GM19035 (cell line): ENCODE results near the gene PLAC1.

Source experiments
- ATAC-seq: cut with Tn5 transposase; IDR thresholded peaks from one replicate; pipeline ENCODE4 v1.9.1; 2021; ENCODE audit not compliant: unreplicated experiment

The PLAC1 gene

DNA sequence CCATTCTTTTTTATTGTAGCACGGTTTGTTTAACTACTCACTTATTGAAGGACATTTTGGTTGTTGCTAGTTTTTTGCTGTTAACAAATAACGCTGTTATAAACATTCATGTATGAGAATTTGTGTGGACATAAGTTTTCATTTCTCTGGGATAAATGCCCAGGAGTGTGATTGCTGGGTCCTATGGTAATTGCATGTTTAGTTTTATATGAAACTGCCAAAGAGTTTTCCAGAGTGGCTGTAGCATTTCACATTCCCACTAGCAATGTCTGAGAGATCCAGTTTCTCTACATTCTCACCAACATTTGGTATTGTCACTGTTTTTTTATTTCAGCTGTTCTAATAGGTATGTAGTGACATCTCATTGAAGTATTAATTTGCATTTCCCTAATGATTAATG lies 66.8 kb downstream of the PLAC1 start:
- ATAC-seq: no peak

DNA sequence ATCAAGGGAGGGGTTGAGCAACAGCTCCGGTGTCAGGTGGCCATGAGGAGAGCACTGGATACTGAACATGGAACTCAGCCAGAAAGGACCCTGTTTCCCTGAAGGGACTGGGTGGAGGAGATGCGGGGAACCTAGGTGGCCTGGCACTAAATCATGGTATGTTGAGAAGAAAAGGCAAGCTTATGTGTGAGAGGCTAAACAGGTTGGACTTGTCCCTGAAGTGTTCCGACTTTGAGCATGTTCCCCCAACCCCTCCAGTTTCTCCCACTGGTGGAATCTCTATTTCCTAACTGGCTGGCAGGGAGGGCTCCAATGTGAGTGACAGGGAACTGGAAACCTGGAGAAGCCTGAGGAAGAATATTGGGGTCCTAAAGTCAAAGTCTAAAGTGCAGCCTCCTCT lies 69.5 kb downstream of the PLAC1 start:
- no peak for ATAC-seq

DNA sequence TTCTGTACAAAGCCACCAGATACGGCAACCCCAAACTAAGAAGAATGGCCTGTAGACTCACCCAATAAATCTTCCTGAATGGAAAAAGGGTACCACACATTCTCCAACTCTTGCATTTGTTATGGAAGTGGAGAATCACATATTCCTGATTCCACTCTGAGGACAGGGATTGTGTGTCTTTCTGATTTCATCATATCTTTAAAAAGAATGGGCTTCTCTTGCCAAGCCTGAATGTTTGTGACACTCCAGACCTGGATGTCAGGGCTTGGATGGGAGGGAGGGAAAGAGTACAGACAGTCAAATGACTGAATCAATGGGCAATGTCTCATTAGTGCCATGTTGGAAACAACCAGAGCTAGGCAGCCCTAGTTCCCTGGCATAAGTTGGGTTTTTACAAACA lies 77.4 kb downstream of the PLAC1 start:
- ATAC-seq: no peak

DNA sequence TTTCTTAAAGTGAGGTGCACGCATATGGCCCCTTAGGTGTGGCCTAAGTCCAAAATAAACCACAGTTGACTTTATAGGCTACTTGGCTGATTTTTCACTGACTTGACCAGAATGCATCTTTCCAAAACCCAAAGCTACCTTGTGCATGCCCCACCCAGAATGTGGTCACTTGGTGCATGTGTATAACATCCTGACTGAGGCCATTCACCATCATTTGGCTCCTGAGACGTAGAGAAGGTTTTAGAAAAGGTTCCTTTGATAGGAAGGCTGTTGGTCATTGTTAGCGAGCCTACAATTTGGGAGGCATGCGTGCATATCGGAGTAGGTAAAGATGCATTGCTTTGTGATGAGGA lies 84.6 kb downstream of the PLAC1 start:
- no peak for ATAC-seq

DNA sequence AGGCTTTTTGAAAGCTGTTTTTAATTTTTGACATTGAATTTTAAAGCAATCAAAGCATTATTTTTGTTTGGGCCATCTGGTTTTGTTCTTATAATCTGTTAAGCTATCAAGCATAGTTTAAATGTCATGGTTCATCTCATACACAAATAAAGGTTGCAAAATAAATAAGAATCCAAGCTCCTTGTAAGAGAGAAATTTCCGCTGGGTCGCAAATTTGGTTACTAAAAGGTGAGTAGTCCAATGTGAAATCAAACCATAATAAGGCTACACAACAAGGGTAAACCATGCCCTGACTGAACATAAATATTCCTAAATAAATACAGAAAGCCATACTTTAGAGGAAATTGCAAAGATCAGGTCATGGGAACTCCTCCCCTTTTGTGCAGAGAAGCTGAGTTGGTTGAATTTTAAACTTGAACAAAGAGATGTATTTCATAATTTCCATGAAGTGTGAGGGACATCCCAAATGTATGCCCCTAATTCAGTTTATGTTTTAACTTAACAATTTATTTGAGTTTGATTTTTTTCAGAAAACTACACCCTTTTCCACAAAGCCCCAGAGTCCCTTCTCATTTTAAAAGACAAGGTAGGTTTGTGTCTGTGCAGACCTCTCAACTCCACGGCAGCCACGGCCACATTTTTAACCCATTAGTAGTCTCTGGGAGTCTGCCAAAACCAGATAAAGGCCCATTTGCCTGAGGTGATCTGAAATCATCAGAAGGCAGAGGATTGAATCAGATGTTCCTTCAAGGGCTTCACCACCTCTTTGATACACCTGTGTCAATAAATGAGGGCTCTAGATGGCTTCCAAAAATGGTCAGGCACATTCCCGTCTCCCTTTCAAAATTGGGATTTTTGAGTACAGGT lies 85.2 kb downstream of the PLAC1 start:
- no peak for ATAC-seq

DNA sequence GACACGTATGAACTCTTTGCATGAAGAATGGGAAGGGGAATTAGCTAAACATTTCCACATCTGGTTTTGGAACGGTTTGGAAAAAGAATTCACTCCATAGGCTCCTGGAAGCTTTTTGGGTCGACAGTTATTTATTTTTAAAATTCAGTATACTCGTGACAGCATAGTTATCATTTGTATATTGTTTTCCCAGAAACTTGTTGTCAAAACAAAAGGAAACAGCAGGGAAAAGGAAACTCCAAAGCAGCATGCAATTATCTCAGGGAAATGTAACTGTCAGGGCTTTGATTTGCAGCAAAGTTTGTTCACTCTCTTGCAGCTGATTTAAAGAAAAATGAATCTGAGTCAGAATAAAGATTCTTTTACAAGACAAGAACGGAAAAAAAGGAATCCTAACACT lies 86.5 kb downstream of the PLAC1 start:
- ATAC-seq: no peak

DNA sequence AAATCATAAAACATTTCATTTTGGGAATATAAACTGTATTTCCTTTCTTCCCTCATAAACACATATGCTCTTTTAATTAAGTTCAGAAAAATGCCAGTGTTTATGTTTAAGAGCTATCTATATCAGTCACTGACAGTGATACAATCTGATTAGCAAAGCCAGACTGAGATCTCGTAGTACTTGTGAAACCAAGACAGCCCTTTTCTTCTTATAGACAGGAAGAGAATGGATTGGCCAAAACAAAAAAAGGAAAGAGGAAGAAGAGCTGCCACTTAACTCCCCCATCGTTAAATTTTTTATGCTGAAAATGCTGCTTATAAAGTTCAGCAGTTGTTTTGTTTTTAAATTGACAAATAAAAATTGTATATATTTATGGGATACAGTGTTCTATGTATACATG lies 87.4 kb downstream of the PLAC1 start:
- ATAC-seq: no peak

DNA sequence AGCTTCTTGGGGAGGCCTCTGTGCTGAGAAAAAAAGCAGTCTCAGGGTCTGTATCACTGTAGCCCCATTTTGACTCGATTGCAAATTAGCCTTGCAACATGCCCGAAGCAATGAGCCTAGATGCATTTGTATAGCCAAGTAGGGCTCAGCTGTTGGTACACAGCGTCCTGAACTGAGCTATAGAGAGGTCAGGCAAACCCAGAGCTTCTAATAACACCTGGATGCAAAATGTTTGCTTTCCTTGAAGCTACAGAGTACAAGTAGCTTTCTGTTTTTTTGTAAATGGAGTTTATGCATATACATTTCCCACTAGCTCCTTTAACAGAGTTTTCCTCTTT lies 87.8 kb downstream of the PLAC1 start:
- ATAC-seq: no peak

DNA sequence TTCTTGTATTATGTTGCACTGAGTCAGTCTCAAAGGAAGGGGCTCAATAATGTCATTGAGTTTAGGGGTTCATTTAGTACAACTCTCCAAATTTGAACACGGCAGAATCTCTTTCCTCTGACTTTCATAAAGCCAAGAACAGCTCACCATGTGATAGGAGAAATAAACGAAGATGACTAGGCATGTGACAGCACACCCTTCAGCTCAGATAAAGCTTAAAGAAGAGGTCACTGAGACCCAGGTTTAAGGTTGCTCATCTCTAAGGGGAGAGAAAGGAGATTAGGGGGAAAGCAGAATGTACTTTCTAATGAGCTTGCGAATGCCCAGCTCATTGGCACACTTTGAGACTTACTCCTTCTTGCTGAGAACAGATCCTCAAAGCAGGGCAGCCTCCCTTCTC lies 89.0 kb downstream of the PLAC1 start:
- no peak for ATAC-seq

DNA sequence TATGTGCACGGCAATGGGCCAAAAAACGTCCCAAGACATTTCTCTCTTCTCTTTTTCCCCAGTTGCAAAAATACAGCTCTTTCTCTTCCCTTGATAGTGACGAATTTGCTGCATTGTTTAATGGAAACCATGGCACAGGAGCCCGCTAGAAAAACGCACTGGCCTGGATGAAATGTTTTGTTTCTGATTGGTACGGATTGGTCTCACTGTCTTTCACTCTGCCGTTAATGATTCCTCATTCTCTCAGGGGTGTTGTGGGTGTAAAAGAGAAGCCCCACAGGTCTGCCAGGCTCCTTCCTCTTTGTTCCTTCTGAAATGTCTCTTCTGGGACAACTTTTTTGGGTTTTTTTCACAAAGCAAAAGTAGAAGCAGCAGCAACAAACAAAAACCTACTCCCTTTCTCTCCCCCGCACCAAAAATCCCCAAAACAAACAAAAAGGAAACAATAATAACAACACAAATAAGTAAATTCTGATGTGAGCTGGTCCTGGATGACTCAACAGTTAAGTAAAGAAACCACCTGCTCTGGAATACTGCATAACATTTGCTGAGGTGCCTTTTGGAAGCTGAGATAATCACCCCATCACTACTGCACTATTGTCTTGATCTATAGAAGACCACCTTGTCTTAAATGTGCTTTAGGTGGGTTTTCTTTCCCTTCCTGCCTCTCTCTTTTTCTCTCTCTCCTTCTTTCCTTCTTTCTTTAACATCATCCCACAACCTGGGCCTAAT lies 89.8 kb downstream of the PLAC1 start:
- no peak for ATAC-seq

DNA sequence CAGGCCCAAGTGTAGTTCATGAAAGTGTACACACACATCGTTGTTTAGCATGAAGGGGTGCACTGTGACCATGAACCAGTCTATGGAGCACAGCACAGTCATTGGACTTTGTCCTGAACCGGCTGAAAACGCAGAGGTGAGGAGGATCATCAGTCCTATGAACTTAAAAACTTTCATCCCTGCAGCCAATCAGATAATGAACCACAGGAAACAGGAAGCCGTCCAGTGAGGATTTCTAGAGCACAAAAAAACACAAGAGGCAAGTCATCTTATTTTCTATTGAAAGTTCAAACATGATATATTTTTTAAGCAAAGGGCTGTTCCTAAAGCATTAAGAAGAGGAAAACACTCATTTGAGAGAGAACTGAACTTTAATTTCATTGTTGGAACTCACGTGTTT lies 91.8 kb downstream of the PLAC1 start:
- ATAC-seq: no peak

DNA sequence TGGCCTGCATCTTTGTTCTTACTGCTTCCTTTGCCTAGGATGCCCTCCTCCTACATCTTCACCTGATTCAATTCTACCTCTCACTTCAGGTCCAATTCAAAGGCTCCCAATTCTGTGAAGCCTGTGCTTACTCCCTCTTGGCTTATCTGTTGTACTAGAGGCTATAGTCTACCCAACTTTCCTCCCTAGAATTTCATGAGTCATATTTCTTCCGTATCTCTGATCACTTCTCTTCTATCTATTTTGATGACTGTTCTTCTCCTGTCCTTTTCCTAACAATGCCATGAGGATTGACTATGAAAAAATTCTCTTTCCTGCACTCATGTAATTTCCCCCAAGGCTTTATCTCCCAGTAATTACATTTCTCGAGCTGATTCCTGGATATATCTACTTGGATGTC lies 96.3 kb downstream of the PLAC1 start:
- ATAC-seq: no peak

DNA sequence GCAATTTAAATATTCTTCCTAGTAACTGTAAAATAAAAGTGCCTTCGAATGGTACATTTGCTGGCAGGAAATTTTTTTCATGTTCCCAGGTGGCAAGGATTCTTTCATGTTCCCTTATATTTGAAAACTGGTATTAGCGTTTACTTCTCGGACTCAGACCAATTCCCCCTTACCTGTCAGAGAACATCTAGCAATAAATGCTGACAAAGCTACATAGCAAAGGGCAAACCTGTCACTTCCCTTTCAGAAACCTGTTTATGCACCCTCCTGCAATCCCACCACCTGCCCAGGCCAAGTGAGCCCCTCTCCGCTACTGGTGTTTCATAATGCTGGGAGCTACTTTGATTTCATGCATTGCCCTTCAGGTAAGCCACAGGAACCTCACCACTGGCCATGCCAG lies 100.1 kb downstream of the PLAC1 start:
- ATAC-seq: no peak

DNA sequence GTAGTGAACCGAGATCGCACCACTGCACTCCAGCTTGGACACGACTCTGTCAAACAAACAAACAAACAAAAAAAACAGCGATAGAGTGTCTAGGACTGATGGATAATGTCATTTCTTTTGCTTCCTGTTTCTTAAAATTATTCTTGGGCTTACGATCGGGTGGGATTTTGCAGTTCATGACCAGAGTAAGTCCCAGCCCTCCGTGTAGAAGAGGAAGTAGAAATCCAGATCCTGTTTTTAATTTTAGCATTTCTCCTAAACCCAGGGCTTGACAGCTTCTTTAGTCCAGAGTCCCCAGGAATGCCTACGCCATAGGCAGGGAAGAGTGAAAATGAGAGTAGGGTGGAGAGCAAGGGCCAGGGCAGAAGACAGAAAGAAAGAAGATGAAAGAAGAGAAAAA lies 104.0 kb downstream of the PLAC1 start:
- no peak for ATAC-seq

DNA sequence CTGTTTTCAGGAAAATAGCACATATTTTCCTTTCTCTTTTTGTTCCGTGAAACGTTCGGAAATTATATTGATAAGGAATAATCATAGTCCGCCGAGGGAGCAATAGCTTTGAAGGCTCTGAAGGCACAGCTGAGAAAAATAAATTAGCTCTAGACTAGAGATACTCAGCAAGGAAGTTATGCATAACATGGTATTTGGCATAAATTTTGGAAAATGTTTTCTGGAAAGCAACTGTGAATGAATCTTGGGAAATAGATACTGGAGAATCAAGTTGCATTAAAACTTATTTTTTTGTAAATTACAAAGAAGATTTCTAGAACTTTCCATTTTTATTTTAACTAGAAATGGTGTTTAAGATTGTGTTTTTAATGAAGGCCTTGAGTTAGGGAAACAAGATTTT lies 105.9 kb downstream of the PLAC1 start:
- no peak for ATAC-seq

DNA sequence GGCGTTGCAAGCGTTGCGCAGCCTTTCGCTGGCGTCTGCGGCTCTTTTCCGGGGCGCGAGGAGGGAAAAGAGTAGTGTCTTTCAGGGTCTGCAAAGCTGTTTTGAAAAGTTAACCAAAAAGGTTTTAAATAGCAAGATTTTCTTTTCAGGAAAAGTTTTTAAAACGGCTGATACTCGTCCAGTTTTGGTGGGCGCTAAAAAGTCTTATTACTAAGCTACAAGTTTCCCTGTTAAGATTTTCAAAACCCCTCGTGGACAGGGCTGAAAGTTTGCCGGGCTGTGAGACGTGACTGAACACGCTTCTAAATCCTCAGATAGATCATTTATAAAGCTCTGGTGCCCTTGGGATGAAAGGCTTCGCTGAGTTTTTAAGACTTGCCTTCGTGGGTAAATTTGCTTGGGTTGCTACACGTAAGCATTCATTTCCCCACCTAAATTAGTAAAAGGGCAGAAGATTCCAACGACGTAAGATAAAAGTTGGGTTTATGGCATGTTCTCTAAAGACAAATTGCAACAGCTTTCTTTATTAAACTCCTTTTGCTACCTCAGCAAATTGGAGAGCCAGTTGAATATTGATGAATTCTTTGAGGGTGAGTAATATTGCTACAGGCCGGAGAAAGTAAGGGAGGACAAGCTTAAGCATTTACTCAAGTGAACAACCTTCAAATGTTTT lies 106.8 kb downstream of the PLAC1 start:
- ATAC-seq: no peak

DNA sequence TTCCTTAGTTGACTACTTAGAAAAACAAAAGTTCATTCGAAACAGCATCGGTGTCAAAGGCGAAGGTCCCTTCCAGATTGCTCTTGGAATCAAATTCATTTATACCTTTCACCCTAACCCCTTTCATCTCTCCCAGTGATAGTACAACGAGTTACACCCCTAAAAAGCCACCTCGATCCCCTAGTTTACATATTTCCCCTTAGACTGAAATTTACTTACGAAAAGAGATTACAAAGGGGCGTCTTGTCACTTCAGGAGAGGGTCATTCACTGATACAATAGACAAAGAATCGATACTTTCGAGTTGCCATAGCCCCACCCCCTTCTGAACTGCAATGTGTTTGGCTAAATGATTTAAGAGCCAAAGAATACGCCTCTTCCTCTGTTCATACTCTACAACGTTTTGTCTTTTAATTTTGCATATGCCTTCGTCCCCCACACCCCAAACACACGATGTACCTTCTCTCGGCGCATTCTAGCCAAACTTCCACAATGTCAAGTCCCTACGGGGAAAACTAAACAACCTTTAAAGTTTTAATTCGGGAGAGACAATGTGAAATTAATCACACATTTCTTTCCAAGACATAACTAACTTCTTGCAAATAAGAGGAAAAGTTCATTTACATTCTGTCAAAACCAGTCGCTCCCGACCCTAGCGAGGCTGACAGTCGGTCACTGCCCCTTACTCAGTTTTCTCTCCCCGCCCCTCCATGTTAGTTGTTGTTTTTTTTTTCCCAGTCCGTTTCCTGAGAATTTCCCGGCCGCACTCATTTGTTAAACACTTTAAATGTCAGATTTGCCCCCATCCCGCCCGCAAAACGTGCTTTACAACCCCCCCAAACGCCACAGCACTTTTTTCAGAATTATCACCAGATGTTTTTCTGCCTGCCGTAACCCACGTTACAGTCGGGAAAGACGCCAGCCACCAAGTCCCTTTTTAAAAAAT lies 109.7 kb downstream of the PLAC1 start:
- ATAC-seq: no peak

DNA sequence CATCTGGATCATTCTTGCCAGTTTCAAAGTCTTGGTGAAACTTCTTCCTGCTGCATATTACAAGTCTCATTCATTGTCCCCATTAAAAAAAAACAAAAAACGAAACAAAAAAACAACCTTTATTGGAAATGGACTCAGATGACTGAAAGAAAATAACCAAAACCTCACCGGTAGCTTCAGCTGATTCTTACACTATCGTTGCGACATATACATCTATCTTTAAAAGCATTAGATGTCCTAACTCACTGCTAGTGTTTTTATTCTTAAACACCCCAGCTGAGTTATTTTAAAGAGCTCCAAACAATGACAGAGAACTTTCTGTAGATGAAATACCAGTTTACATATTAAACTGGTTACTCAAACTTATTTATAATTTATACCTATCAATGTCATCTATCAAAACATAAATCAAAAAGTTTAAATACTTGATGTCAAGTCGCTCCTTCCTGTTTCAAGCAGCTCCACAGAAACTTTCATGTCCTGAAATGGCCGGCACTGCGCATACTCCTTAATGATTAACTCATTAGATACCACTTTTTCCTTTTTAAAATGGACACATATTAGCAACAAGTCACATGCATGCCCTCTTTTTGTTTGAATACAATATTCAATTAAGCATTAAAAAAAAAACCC lies 111.1 kb downstream of the PLAC1 start:
- ATAC-seq: no peak

DNA sequence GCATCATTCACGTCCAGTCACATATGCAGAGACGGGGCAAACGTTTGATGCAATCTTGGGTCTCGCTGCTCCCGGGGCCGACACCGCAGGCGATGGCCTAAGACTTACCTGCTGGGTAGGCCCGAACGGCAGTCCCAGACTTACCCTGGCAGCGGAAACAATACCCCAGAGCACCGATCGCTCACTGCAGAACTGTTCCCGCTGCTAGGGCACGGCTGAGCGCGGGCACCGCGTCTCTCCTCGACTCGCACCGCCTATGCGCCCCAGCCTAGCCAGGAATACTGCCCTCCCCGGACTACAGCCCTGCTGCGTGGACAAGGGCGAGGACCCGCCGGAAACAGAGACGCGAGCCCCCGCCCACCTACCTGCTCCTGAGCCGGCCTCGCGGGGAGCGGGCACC lies 112.1 kb downstream of the PLAC1 start:
- ATAC-seq: no peak

DNA sequence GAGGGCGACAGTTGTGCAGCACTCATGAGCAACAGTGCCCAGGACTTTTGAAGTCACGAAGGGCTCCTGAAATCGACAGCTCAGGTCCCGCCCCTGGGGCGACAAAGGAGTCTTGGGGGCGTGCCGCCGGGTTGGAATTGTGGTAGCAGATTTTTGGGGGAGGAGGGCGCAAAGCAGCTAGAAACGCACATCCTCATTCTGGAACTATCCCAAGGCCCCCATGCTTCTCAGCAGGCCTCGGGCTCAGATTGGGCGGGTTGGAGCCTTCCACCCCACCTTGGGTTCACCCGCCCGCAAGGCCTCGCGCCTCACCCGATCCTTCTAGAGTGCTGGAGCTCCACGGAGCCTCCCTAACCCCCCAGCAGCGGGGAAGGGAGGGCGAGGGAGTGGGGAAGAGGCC lies 112.8 kb downstream of the PLAC1 start:
- no peak for ATAC-seq
